ENCODE results near the gene ZBTB7A.
"Not testable (repeated sequence)": the region's sequence is repeated elsewhere in the genome, so short reads cannot be mapped to it uniquely, and the experiment has no call there.

ZBTB7A gene

DNA sequence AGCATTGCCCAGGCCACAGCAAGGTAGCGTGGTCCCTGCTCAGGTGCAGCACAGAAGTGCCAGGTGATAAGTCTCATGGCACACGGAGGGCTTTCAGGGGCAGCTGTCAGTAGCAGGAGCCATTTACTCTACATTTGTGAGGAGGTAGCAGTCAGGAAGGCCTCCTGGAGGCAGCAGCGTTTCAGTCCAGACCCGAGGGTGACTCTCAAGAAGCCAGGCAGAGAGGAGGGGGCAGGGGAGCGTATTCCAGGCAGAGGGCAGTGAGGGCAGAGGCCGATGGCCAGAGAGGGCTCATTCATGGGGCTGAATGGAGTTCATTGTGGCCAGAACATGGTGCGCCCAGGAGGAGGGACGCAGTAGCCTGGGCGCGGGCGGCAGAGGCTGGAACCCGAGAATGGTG lies 50.2 kb downstream of the ZBTB7A start:
- no peak overlapping the region for H3K9ac ChIP-seq (ENCODE audit: low read length)
- H3K4me3 ChIP-seq (ENCODE audit: low read depth, low read length), result no peak overlapping the region
- no peaks in the 10 kb centered on the region for H3K27me3 ChIP-seq (ENCODE audit: control insufficient read depth, insufficient read depth, low read length)
- peak overlapping the region; percentile 11; the same call in 1 of the 2 replicates for H3K27ac ChIP-seq (ENCODE audit: low read depth, low read length)
- H3K36me3 ChIP-seq (ENCODE audit: control insufficient read depth, insufficient read depth, low read length), result peaks cover 48% of the 10 kb centered on the region
- peaks cover 11% of the 10 kb centered on the region; the same call in 1 of the 2 replicates for H3K4me1 ChIP-seq (ENCODE audit: control insufficient read depth, insufficient read depth, low read length)
- no peaks in the 10 kb centered on the region for H3K9me3 ChIP-seq (ENCODE audit: control insufficient read depth, insufficient read depth, low read depth, low read length)

DNA sequence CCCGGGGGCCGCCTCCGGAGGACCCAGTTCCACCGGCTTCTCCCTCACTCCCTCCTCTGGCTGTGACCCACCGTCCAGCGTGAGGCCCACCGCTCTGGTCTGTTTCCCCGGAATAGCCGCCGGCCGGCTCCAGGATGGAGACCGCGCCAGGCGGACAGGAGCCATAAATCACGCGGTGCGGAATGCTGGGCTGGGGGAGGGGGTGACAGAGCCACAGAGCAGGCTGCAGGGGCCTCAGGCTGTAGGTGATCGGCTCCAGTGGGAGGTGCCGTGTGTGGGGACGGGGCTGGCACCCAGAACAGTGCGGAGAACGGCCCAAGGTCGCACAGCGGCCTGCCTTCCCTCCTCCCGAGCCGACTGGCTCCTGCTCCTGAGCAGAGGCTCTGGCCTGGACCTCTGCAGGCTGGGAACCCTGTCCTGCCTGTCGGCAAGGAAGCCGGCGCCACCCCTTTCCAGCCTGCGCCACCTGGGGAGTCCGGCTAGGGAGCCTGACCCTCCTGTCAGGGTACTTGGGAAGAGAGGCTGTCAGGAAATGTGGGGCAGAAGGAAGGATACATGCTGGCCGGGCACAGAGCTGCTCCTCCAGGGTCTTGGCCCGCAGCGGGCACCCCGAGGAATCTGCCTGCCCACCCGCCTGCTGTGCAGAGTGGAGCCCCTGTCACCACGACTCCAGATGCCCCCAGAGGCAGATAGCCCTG lies 50.8 kb downstream of the ZBTB7A start:
- Histone ChIP-seq H3K27me3 (ENCODE audit: control insufficient read depth, insufficient read depth, low read length) (no peaks in the 10 kb centered on the region), H3K36me3 (ENCODE audit: control insufficient read depth, insufficient read depth, low read length) (peaks cover 53% of the 10 kb centered on the region), H3K27ac (ENCODE audit: low read depth, low read length) (peak overlapping the region; percentile 29; the same call in 1 of the 2 replicates), H3K4me1 (ENCODE audit: control insufficient read depth, insufficient read depth, low read length) (peaks cover 11% of the 10 kb centered on the region; the same call in 1 of the 2 replicates), H3K9me3 (ENCODE audit: control insufficient read depth, insufficient read depth, low read depth, low read length) (no peaks in the 10 kb centered on the region), H3K9ac (ENCODE audit: low read length) (no peak overlapping the region), H3K4me3 (ENCODE audit: low read depth, low read length) (no peak overlapping the region)

- H3K27ac ChIP-seq (ENCODE audit: low read depth, low read length), result peak overlapping the region; percentile 29; the same call in 1 of the 2 replicates
- peaks cover 11% of the 10 kb centered on the region; the same call in 1 of the 2 replicates for H3K4me1 ChIP-seq (ENCODE audit: control insufficient read depth, insufficient read depth, low read length)
- peaks cover 60% of the 10 kb centered on the region for H3K36me3 ChIP-seq (ENCODE audit: control insufficient read depth, insufficient read depth, low read length)
- no peak overlapping the region for H3K4me3 ChIP-seq (ENCODE audit: low read depth, low read length)
- H3K27me3 ChIP-seq (ENCODE audit: control insufficient read depth, insufficient read depth, low read length), result no peaks in the 10 kb centered on the region
- peak overlapping the region; percentile 15 for H3K9ac ChIP-seq (ENCODE audit: low read length)
- no peaks in the 10 kb centered on the region for H3K9me3 ChIP-seq (ENCODE audit: control insufficient read depth, insufficient read depth, low read depth, low read length)
These were observed 51.9 kb downstream of the ZBTB7A start for GRCh38 chr19:4014541-4015491.

- no peak overlapping the region for H3K4me3 ChIP-seq (ENCODE audit: low read depth, low read length)
- no peaks in the 10 kb centered on the region for H3K9me3 ChIP-seq (ENCODE audit: control insufficient read depth, insufficient read depth, low read depth, low read length)
- H3K36me3 ChIP-seq (ENCODE audit: control insufficient read depth, insufficient read depth, low read length), result peaks cover 60% of the 10 kb centered on the region
- peak overlapping the region; percentile 15 for H3K9ac ChIP-seq (ENCODE audit: low read length)
- 0 out of 2 replicates have a peak overlapping the region, but pooled peaks have one; percentile 8 for H3K27ac ChIP-seq (ENCODE audit: low read depth, low read length)
- H3K4me1 ChIP-seq (ENCODE audit: control insufficient read depth, insufficient read depth, low read length), result peaks cover 19% of the 10 kb centered on the region; the same call in 1 of the 2 replicates
- no peaks in the 10 kb centered on the region for H3K27me3 ChIP-seq (ENCODE audit: control insufficient read depth, insufficient read depth, low read length)
These were observed 52.7 kb downstream of the ZBTB7A start for GRCh38 chr19:4013886-4014540.

DNA sequence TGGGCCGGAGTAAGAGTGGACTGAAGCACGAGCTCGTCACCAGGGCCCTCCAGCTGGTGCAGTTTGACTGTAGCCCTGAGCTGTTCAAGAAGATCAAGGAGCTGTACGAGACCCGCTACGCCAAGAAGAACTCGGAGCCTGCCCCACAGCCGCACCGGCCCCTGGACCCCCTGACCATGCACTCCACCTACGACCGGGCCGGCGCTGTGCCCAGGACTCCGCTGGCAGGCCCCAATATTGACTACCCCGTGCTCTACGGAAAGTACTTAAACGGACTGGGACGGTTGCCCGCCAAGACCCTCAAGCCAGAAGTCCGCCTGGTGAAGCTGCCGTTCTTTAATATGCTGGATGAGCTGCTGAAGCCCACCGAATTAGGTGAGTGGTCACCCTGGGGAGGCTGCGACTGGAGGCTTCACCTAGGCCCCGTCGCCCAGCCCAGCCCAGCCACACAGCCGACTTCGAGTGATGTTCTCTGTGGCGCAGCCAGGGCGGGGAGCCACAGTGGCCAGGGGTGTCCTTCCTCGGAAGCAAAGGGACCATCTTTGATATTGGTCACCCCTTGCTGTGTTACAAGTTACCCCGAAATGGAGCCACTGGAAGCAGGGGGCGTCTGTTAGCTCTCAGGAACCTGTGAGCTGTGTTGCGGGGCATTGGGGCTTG lies 53.6 kb downstream of the ZBTB7A start:
- H3K36me3 ChIP-seq (ENCODE audit: control insufficient read depth, insufficient read depth, low read length), result peaks cover 55% of the 10 kb centered on the region
- H3K9me3 ChIP-seq (ENCODE audit: control insufficient read depth, insufficient read depth, low read depth, low read length), result no peaks in the 10 kb centered on the region
- no peaks in the 10 kb centered on the region for H3K27me3 ChIP-seq (ENCODE audit: control insufficient read depth, insufficient read depth, low read length)
- H3K4me1 ChIP-seq (ENCODE audit: control insufficient read depth, insufficient read depth, low read length), result peaks cover 22% of the 10 kb centered on the region
- no peak overlapping the region for H3K27ac ChIP-seq (ENCODE audit: low read depth, low read length)
- H3K4me3 ChIP-seq (ENCODE audit: low read depth, low read length), result no peak overlapping the region
- H3K9ac ChIP-seq (ENCODE audit: low read length), result no peak overlapping the region

DNA sequence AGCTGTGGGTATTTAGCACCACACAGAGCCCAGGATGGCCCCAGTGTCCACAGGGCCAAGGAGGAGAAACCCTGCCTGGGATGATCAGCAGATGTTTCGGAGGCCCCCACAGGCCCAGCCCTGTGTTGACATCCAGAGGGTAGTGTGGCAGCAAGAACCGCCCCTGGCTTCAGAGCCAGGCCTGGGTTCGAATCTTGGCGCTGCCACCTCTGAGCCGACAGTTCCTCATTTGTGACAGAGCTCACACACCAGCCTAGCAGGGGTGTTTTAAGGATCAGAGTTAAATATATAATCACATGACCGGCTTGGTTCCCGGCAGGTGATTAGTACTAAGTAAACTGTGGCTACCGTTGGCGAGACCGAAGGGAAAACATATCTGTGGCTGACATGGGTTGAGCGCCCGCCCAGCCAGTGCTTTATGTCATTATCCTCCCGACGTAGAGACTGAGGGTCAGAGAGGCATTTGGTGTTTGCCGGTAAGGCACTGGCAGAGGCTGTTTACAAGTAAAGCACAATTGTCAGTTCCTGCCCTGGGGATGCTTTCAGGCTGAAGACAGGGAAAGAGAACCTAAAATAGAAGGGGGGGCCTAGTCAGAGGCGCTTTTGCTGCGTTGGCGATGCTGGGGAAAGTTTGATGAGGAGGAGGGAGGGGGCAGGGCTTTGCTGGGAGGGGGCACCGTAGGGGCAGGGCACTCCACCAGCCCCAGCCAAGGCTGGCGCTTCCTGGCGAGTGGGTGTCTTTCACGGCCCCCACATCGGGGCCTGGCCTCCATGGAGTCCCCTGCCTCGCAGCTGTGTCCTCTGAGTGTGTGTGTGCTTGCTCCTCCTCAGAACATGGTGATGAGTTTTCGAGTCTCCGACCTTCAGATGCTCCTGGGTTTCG lies 54.4 kb downstream of the ZBTB7A start:
- peaks cover 50% of the 10 kb centered on the region for H3K36me3 ChIP-seq (ENCODE audit: control insufficient read depth, insufficient read depth, low read length)
- H3K9ac ChIP-seq (ENCODE audit: low read length), result no peak overlapping the region
- no peak overlapping the region for H3K4me3 ChIP-seq (ENCODE audit: low read depth, low read length)
- H3K27ac ChIP-seq (ENCODE audit: low read depth, low read length), result no peak overlapping the region
- peaks cover 22% of the 10 kb centered on the region for H3K4me1 ChIP-seq (ENCODE audit: control insufficient read depth, insufficient read depth, low read length)
- no peaks in the 10 kb centered on the region for H3K27me3 ChIP-seq (ENCODE audit: control insufficient read depth, insufficient read depth, low read length)
- no peaks in the 10 kb centered on the region for H3K9me3 ChIP-seq (ENCODE audit: control insufficient read depth, insufficient read depth, low read depth, low read length)

- H3K36me3 ChIP-seq (ENCODE audit: control insufficient read depth, insufficient read depth, low read length), result peaks cover 47% of the 10 kb centered on the region
- H3K4me1 ChIP-seq (ENCODE audit: control insufficient read depth, insufficient read depth, low read length), result peaks cover 22% of the 10 kb centered on the region
- H3K9me3 ChIP-seq (ENCODE audit: control insufficient read depth, insufficient read depth, low read depth, low read length); H3K9ac ChIP-seq (ENCODE audit: low read length); H3K27me3 ChIP-seq (ENCODE audit: control insufficient read depth, insufficient read depth, low read length); H3K4me3 ChIP-seq (ENCODE audit: low read depth, low read length); H3K27ac ChIP-seq (ENCODE audit: low read depth, low read length): not testable (repeated sequence)
These were observed 55.3 kb downstream of the ZBTB7A start for GRCh38 chr19:4011430-4011829.

- Histone ChIP-seq H3K27ac (ENCODE audit: low read depth, low read length) (no peak overlapping the region), H3K9ac (ENCODE audit: low read length) (no peak overlapping the region), H3K4me1 (ENCODE audit: control insufficient read depth, insufficient read depth, low read length) (peaks cover 22% of the 10 kb centered on the region), H3K36me3 (ENCODE audit: control insufficient read depth, insufficient read depth, low read length) (peaks cover 41% of the 10 kb centered on the region), H3K27me3 (ENCODE audit: control insufficient read depth, insufficient read depth, low read length) (no peaks in the 10 kb centered on the region), H3K9me3 (ENCODE audit: control insufficient read depth, insufficient read depth, low read depth, low read length) (no peaks in the 10 kb centered on the region), H3K4me3 (ENCODE audit: low read depth, low read length) (no peak overlapping the region)
These were observed 55.9 kb downstream of the ZBTB7A start for GRCh38 chr19:4010808-4011110.

GRCh38 chr19:4009990-4010807 lies 56.5 kb downstream of the ZBTB7A start:
- no peak overlapping the region for H3K9ac ChIP-seq (ENCODE audit: low read length)
- no peak overlapping the region for H3K27ac ChIP-seq (ENCODE audit: low read depth, low read length)
- H3K4me3 ChIP-seq (ENCODE audit: low read depth, low read length), result no peak overlapping the region
- no peaks in the 10 kb centered on the region for H3K27me3 ChIP-seq (ENCODE audit: control insufficient read depth, insufficient read depth, low read length)
- H3K4me1 ChIP-seq (ENCODE audit: control insufficient read depth, insufficient read depth, low read length), result peaks cover 22% of the 10 kb centered on the region
- no peaks in the 10 kb centered on the region for H3K9me3 ChIP-seq (ENCODE audit: control insufficient read depth, insufficient read depth, low read depth, low read length)
- peaks cover 36% of the 10 kb centered on the region for H3K36me3 ChIP-seq (ENCODE audit: control insufficient read depth, insufficient read depth, low read length)

Data from HUES6 (cell line).